ENCODE data around the gene SGF29.
"Not testable (repeated sequence)": the region's sequence is repeated elsewhere in the genome, so short reads cannot be mapped to it uniquely, and the experiment has no call there.

Gene SGF29

GRCh38 chr16:28591355-28591754 is 37.6 kb downstream of the SGF29 start:
- ATAC-seq (no peak), DNase-seq (no peak)
- Mint-ChIP-seq H3K36me3 (ENCODE audit: low read depth) (peaks cover 12% of the 10 kb centered on the region), H3K27ac (no peak overlapping the region), H3K4me3 (no peak overlapping the region), H3K9me3 (no peaks in the 10 kb centered on the region), H3K4me1 (no peaks in the 10 kb centered on the region), H3K27me3 (no peaks in the 10 kb centered on the region)

- no peaks in the 10 kb centered on the region for H3K4me1 Mint-ChIP-seq
- H3K4me3 Mint-ChIP-seq = no peak overlapping the region
Observed at GRCh38 chr16:28592511-28592910, 38.8 kb downstream of the SGF29 start.

GRCh38 chr16:28592979-28593553 is 39.3 kb downstream of the SGF29 start:
- no peak for ATAC-seq

More at GRCh38 chr16:28592511-28592910, 38.8 kb downstream of the SGF29 start:
- Mint-ChIP-seq H3K9me3 (no peaks in the 10 kb centered on the region), H3K36me3 (ENCODE audit: low read depth) (peaks cover 9% of the 10 kb centered on the region), H3K27ac (no peak overlapping the region), H3K27me3 (no peaks in the 10 kb centered on the region)
- DNase-seq (no peak), ATAC-seq (no peak)

GRCh38 chr16:28595451-28595850 is 41.7 kb downstream of the SGF29 start:
- H3K4me3 Mint-ChIP-seq; H3K27me3 Mint-ChIP-seq; ATAC-seq; DNase-seq; H3K9me3 Mint-ChIP-seq; H3K27ac Mint-ChIP-seq; H3K4me1 Mint-ChIP-seq; H3K36me3 Mint-ChIP-seq (ENCODE audit: low read depth): not testable (repeated sequence)

More at GRCh38 chr16:28592979-28593553, 39.3 kb downstream of the SGF29 start:
- Mint-ChIP-seq H3K27me3 (no peaks in the 10 kb centered on the region), H3K9me3 (no peaks in the 10 kb centered on the region), H3K4me3 (no peak overlapping the region), H3K4me1 (no peaks in the 10 kb centered on the region), H3K36me3 (ENCODE audit: low read depth) (peaks cover 9% of the 10 kb centered on the region), H3K27ac (no peak overlapping the region)
- DNase-seq = no peak

- ATAC-seq = no peak
- no peak overlapping the region for H3K27ac Mint-ChIP-seq
- no peaks in the 10 kb centered on the region for H3K27me3 Mint-ChIP-seq
- H3K9me3 Mint-ChIP-seq = no peaks in the 10 kb centered on the region
- no peak overlapping the region for H3K4me3 Mint-ChIP-seq
- H3K4me1 Mint-ChIP-seq = no peaks in the 10 kb centered on the region
- H3K36me3 Mint-ChIP-seq (ENCODE audit: low read depth) = no peaks in the 10 kb centered on the region
- no peak for DNase-seq
Observed at GRCh38 chr16:28596115-28596630, 42.5 kb downstream of the SGF29 start.

- Mint-ChIP-seq H3K4me3 (no peak within 1 kb of the TSS), H3K27me3 (no peaks in the 10 kb centered on the region), H3K4me1 (no peaks in the 10 kb centered on the region), H3K36me3 (ENCODE audit: low read depth) (no peaks in the 10 kb centered on the region), H3K27ac (no peak within 1 kb of the TSS), H3K9me3 (no peaks in the 10 kb centered on the region)
- no peak for DNase-seq
- ATAC-seq = no peak
Observed at GRCh38 chr16:28596840-28597691, 43.3 kb downstream of the SGF29 start, which contains the start of gene SULT1A2. TSS of gene SULT1A2 (minus strand) at chr16:28597050. CDS start at chr16:28595930, 1,120 bp downstream.

GRCh38 chr16:28597692-28598261 is 44.1 kb downstream of the SGF29 start:
- H3K27me3 Mint-ChIP-seq = no peaks in the 10 kb centered on the region

GRCh38 chr16:28599377-28600285 is 45.9 kb downstream of the SGF29 start:
- DNase-seq; H3K9me3 Mint-ChIP-seq; H3K4me3 Mint-ChIP-seq; H3K27ac Mint-ChIP-seq; H3K27me3 Mint-ChIP-seq; H3K4me1 Mint-ChIP-seq; H3K36me3 Mint-ChIP-seq (ENCODE audit: low read depth): not testable (repeated sequence)
- ATAC-seq = peak; percentile 68

More at GRCh38 chr16:28597692-28598261, 44.1 kb downstream of the SGF29 start:
- H3K9me3 Mint-ChIP-seq = no peaks in the 10 kb centered on the region
- H3K4me3 Mint-ChIP-seq = no peak overlapping the region
- no peak overlapping the region for H3K27ac Mint-ChIP-seq
- DNase-seq = no peak
- no peak for ATAC-seq
- no peaks in the 10 kb centered on the region for H3K36me3 Mint-ChIP-seq (ENCODE audit: low read depth)
- no peaks in the 10 kb centered on the region for H3K4me1 Mint-ChIP-seq

GRCh38 chr16:28600965-28601364 is 47.2 kb downstream of the SGF29 start:
- not testable (repeated sequence) for H3K9me3 Mint-ChIP-seq; DNase-seq; ATAC-seq; H3K4me3 Mint-ChIP-seq; H3K36me3 Mint-ChIP-seq (ENCODE audit: low read depth); H3K27me3 Mint-ChIP-seq; H3K27ac Mint-ChIP-seq; H3K4me1 Mint-ChIP-seq

- not testable (repeated sequence) for H3K27me3 Mint-ChIP-seq; H3K4me3 Mint-ChIP-seq; DNase-seq; H3K9me3 Mint-ChIP-seq; H3K36me3 Mint-ChIP-seq (ENCODE audit: low read depth); ATAC-seq; H3K27ac Mint-ChIP-seq; H3K4me1 Mint-ChIP-seq
Observed at GRCh38 chr16:28601589-28601988, 47.9 kb downstream of the SGF29 start.

- not testable (repeated sequence) for H3K4me1 Mint-ChIP-seq; ATAC-seq; H3K9me3 Mint-ChIP-seq; H3K4me3 Mint-ChIP-seq; H3K27ac Mint-ChIP-seq; H3K27me3 Mint-ChIP-seq; DNase-seq; H3K36me3 Mint-ChIP-seq (ENCODE audit: low read depth)
Observed at GRCh38 chr16:28602062-28602461, 48.3 kb downstream of the SGF29 start.

GRCh38 chr16:28602529-28602928 is 48.8 kb downstream of the SGF29 start:
- no peak overlapping the region for H3K27ac Mint-ChIP-seq
- H3K9me3 Mint-ChIP-seq = no peaks in the 10 kb centered on the region
- ATAC-seq = no peak
- no peaks in the 10 kb centered on the region for H3K4me1 Mint-ChIP-seq
- no peaks in the 10 kb centered on the region for H3K27me3 Mint-ChIP-seq
- no peak for DNase-seq
- H3K36me3 Mint-ChIP-seq (ENCODE audit: low read depth) = no peaks in the 10 kb centered on the region
- H3K4me3 Mint-ChIP-seq = no peak overlapping the region

- Mint-ChIP-seq H3K4me3 (no peak overlapping the region), H3K9me3 (no peaks in the 10 kb centered on the region), H3K27ac (no peak overlapping the region), H3K27me3 (no peaks in the 10 kb centered on the region), H3K36me3 (ENCODE audit: low read depth) (no peaks in the 10 kb centered on the region), H3K4me1 (no peaks in the 10 kb centered on the region)
- ATAC-seq (no peak), DNase-seq (no peak)
Observed at GRCh38 chr16:28603381-28604185, 49.9 kb downstream of the SGF29 start.

Measured in activated naive CD8-positive, alpha-beta T cell treated with anti-CD3 and anti-CD28 coated beads, Interleukin-2, amount 50 U/mL, for 24 hours (primary cell).